ENCODE data around the gene GEMIN7.

Gene GEMIN7

DNA sequence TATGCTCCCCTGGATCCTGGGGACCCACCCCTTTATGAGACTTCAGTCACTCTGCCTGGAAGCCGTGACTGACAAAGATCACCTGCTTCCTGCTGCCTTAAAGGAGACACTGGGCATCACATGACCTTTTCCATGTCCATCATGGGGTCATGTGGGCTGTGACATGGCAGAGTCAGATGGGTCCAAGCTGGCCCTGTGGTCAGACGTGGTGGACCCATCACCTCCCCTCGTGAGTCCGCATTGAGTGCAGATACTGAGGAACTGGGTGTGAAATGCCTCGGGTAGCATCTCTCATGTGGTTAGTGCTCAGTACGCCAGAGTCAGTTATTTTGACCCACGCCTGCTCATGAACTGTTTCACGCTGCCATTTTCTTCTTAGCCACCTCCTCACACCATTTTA lies 54.6 kb downstream of the GEMIN7 start:
- DNase-seq: no peak

GRCh38 chr19:45135176-45135885 lies 56.3 kb downstream of the GEMIN7 start:
- no peak for DNase-seq

DNA sequence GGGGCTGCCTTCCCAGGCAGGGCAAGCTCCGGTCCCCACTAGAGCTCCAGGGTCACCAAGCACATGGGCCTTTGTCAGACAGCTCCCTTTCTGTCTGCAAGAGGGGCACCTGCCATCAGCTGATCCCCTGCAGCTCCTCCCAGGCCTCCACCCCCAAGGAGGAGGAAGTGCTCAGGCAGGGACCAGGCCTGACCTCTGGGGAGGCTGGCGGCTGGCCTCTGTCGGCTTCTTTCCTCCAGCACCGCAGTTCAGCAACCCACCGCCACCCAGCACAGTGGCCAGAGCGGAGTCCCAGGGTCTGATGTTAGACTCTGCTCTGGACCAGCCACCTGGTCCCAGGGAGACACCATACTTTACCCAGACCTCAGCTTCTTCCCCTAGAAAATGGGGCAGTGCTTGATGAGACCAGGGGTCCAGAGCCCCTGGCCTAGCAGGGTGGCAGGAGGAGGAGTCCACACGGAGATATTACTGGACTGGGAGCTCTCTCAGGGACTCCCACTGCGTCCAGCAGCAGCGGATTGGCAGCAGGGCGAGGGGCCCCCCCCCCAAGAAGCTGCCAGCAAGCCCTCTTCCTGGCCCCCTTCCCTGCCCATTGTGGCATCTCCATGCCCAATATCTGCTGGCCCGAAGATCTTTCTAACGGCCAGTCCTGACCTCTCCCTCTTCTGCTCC lies 57.6 kb downstream of the GEMIN7 start:
- no peak for DNase-seq

DNA sequence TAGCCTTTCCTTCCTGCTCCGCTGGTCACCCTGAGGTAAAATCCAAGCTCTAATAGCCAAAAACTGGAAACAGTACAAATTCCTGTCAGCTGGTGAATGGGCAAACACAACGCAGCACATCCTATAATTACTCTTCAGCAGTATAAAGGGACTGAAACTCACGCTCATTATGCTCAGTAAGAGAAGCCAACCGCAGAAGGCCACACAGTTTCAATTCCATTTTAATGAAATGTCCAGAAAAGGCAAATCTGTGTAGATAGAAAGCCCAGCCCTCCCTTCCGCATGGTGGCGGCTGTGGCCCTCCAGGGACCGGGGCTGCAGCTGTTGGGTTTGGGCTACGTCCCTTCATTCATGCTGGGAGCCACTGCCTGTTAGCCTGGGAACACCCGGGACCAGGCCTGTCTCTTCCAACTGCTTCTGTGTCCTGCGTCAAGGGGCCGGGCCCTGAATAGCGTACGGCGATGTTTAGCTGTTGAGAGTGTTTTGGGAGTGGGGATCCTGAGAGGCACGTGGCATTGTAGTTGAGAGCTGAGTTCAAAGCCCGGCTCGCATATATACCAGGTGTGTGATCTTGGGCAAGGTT lies 58.2 kb downstream of the GEMIN7 start:
- no peak for DNase-seq

GRCh38 chr19:45138303-45138751 lies 59.3 kb downstream of the GEMIN7 start:
- no peak for DNase-seq

DNA sequence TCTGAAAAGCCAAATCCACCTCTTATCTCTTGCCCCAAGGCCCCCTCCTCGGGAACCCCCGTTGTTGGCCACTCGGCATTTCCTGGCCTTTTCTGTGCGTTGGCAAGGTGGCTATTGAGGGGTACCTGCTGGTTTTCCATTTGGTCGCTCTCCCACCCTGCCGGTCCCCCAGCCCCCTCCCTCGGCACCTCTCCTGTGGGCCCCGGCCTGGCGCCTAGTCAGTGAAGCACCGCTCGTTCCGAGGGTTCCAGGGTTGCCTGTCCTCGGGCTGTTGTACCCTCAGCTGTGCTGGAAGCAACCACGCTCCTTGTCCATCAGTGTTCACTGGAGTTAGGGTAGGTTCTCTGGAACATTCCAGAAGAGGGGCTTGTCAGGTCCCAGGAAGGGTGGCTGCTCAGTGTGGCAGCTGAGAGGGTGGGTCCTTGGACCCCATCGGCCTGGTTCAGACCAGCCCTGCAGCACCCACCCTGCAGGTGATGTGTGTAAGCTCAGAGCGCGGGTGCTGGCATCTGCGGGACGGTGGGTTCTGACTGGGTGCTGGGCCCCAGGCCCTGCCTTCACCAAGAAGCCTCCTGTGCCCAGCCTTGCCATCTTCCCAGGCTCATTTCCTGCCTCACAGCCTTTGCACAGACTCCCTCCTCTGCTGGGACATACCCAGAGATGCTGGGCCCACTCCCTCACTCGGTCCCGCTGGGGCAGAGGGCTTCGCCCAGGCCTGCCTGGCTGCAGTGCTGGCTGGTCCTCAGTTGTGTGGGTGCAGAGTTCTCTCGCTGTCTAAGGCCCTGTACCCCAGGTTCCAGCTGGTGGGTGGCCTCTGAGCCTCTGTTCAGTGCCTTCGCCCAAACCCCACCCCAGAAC lies 60.5 kb downstream of the GEMIN7 start:
- DNase-seq: no peak

GRCh38 chr19:45140144-45140503 lies 61.1 kb downstream of the GEMIN7 start:
- no peak for DNase-seq

DNA sequence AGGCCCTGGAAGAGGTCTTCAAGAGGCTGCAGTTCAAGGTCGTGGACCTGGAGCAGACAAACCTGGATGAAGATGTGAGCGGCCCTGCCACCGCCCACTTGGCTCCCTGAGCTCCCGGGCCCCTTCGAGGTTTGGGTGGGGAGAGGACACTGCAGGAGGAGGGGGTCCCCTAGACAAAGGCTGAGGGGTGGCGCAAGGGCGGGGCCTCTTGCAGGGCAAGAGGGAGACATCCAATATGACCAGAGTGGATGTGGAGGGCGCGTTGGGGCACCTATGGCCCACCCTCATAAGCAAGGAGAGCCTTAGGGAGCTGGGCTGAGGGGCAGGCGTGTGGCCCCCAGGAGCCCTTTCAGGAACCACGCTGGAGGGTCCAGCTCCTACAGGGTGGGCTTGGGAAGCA lies 61.5 kb downstream of the GEMIN7 start:
- DNase-seq: no peak
